Dermis blood vessel endothelial cell (primary cell): Measurements from ENCODE around the gene PSMD14. TPM values are rescaled to one million over a fixed set of nuclear protein-coding genes. Genes with fewer than 3 reads are reported as not detected.

Experiments used
- DNase-seq: peaks from one replicate; pipeline ENCODE4 v3.0.0; 2010
- total RNA-seq: library from RNA; depleted of rRNA; stranded (reverse); fragments of >200 nt; gene quantifications from 2 replicates; pipeline ENCODE4 v1.2.3, GENCODE V29; 2014

PSMD14 gene
- total RNA-seq, 1 donor from 2014 or later, result 82.7 TPM

GRCh38 chr2:161386228-161386824 is 78.1 kb downstream of the PSMD14 start:
- no peak for DNase-seq

GRCh38 chr2:161388146-161388779 is 80.0 kb downstream of the PSMD14 start:
- DNase-seq, result no peak

GRCh38 chr2:161391737-161392506 is 83.7 kb downstream of the PSMD14 start:
- no peak for DNase-seq

- DNase-seq, result no peak
Observed at GRCh38 chr2:161400076-161400475, 91.9 kb downstream of the PSMD14 start.

GRCh38 chr2:161402297-161402696 is 94.1 kb downstream of the PSMD14 start:
- DNase-seq, result no peak

GRCh38 chr2:161406316-161406715 is 98.1 kb downstream of the PSMD14 start:
- no peak for DNase-seq

- DNase-seq, result no peak
Observed at GRCh38 chr2:161407597-161407996, 99.4 kb downstream of the PSMD14 start.

GRCh38 chr2:161409308-161409907 is 101.2 kb downstream of the PSMD14 start:
- no peak for DNase-seq

- DNase-seq, result no peak
Observed at GRCh38 chr2:161412346-161412745, 104.1 kb downstream of the PSMD14 start.

- DNase-seq, result peak; percentile 50
Observed at GRCh38 chr2:161414042-161415033, 106.1 kb downstream of the PSMD14 start.

- peak; percentile 23 for DNase-seq
Observed at GRCh38 chr2:161415034-161415986, 107.1 kb downstream of the PSMD14 start.

GRCh38 chr2:161415987-161416707 is 107.9 kb downstream of the PSMD14 start, which contains the start of gene TBR1:
Gene TBR1 (plus strand): TSS chr2:161416297. CDS start chr2:161416411, 114 bp downstream.
- peak; percentile 14 for DNase-seq

GRCh38 chr2:161416708-161417437 is 108.6 kb downstream of the PSMD14 start:
- DNase-seq, result no peak

- no peak for DNase-seq
Observed at GRCh38 chr2:161417438-161418274, 109.4 kb downstream of the PSMD14 start.

- DNase-seq, result peak; percentile 15
Observed at GRCh38 chr2:161418275-161418714, 110.1 kb downstream of the PSMD14 start.

GRCh38 chr2:161418715-161419637 is 110.8 kb downstream of the PSMD14 start:
- peak; percentile 38 for DNase-seq

- DNase-seq, result no peak
Observed at GRCh38 chr2:161419638-161420190, 111.5 kb downstream of the PSMD14 start.
